ENCODE measurements around the gene LDB2.

Gene LDB2

GRCh38 chr4:16852228-16852627 is 46.2 kb downstream of the LDB2 start:
- no peak for DNase-seq
- H3K9me3 ChIP-seq (ENCODE audit: severe bottlenecking), result no peaks in the 10 kb centered on the region
- H3K27me3 ChIP-seq (ENCODE audit: insufficient read depth, low read depth, severe bottlenecking), result peaks cover 16% of the 10 kb centered on the region

DNA sequence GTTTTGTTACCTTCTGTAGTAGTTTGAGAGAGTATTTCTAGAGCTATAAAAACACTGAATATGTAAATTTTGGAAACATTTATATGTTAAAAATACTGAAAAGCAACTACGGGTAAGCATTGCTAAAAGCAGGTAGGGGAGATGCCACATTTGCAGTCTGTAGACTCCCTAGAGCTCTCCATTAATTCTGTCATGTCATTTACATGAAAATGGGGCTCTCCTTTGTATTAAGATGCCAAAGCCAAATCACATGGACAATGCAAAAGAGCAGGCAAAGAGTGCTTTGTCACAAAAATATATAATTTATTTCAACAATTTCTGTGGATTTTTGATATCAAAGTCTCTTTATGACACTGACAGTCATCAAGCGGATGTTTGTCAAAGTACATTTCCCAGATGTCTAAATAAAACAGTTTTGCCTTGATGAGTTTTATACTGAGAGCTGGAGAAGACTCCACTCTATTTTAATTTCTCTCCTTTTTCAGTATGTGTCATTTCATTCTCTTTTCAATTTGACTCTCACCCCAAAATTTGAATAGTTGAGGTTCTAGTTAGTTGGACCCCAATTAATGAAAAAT is 51.8 kb downstream of the LDB2 start:
- no peak overlapping the region for H3K27ac ChIP-seq
- no peaks in the 10 kb centered on the region for H3K9me3 ChIP-seq (ENCODE audit: severe bottlenecking)
- H3K27me3 ChIP-seq (ENCODE audit: insufficient read depth, low read depth, severe bottlenecking), result peaks cover 8% of the 10 kb centered on the region
- H3K4me3 ChIP-seq (ENCODE audit: low read depth, low read length), result no peak overlapping the region
- TF ChIP-seq, protein P1, sequence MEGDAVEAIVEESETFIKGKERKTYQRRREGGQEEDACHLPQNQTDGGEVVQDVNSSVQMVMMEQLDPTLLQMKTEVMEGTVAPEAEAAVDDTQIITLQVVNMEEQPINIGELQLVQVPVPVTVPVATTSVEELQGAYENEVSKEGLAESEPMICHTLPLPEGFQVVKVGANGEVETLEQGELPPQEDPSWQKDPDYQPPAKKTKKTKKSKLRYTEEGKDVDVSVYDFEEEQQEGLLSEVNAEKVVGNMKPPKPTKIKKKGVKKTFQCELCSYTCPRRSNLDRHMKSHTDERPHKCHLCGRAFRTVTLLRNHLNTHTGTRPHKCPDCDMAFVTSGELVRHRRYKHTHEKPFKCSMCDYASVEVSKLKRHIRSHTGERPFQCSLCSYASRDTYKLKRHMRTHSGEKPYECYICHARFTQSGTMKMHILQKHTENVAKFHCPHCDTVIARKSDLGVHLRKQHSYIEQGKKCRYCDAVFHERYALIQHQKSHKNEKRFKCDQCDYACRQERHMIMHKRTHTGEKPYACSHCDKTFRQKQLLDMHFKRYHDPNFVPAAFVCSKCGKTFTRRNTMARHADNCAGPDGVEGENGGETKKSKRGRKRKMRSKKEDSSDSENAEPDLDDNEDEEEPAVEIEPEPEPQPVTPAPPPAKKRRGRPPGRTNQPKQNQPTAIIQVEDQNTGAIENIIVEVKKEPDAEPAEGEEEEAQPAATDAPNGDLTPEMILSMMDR (IDR thresholded peaks at IDR 0.05; ENCODE audit: low read depth, low read length), result no peak
- no peaks in the 10 kb centered on the region for H3K36me3 ChIP-seq
- no peak for DNase-seq

More at GRCh38 chr4:16852228-16852627, 46.2 kb downstream of the LDB2 start:
- no peak overlapping the region for H3K27ac ChIP-seq
- H3K4me3 ChIP-seq (ENCODE audit: low read depth, low read length), result no peak overlapping the region
- H3K36me3 ChIP-seq, result no peaks in the 10 kb centered on the region
- TF ChIP-seq, protein P1 (IDR thresholded peaks at IDR 0.05; ENCODE audit: low read depth, low read length), result no peak

GRCh38 chr4:16844816-16845586 is 53.4 kb downstream of the LDB2 start:
- DNase-seq, result no peak
- Histone ChIP-seq H3K36me3 (no peaks in the 10 kb centered on the region), H3K27me3 (ENCODE audit: insufficient read depth, low read depth, severe bottlenecking) (peaks cover 4% of the 10 kb centered on the region), H3K9me3 (ENCODE audit: severe bottlenecking) (no peaks in the 10 kb centered on the region), H3K27ac (no peak overlapping the region), H3K4me3 (ENCODE audit: low read depth, low read length) (no peak overlapping the region)
- TF ChIP-seq, protein P1 (IDR thresholded peaks at IDR 0.05; ENCODE audit: low read depth, low read length), result no peak

DNA sequence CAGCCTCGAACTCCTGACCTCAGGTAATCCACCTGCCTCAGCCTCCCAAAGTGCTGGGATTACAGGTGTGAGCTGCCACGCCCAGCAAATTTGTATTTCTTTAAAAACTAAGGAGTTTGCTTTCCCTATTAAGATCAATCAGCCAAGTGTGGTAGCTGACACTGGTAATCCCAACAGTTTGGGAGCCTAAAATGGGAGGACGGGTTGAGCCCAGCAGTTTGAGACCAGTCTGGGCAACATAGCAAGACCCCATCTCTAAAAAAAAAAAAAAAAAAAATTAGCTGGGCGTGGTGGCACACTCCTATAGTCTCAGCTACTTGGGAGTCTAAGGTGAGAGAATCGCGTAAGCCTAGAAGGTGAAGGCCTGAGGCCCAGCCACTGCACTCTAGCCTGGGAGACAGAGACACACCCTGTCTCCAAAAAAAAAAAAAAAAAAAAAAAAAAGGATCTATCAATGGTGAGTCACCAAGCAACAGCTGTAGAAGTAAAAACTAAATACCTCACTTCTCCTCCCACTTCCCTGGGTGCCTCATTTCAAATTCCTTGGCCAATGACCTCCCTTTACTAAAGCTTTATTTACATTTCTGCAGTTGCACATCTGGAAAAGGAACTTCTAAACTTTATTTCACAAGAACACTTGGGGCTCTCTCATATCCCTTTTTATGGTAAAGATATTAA is 54.5 kb downstream of the LDB2 start:
- Histone ChIP-seq H3K4me3 (ENCODE audit: low read depth, low read length) (no peak overlapping the region), H3K27ac (no peak overlapping the region), H3K9me3 (ENCODE audit: severe bottlenecking) (no peaks in the 10 kb centered on the region), H3K36me3 (no peaks in the 10 kb centered on the region), H3K27me3 (ENCODE audit: insufficient read depth, low read depth, severe bottlenecking) (peaks cover 6% of the 10 kb centered on the region)
- TF ChIP-seq, protein P1 (IDR thresholded peaks at IDR 0.05; ENCODE audit: low read depth, low read length), result no peak
- DNase-seq, result no peak

- Histone ChIP-seq H3K27me3 (ENCODE audit: insufficient read depth, low read depth, severe bottlenecking) (peaks cover 19% of the 10 kb centered on the region), H3K27ac (no peak overlapping the region)
Measured at GRCh38 chr4:16838226-16838875, 60.1 kb downstream of the LDB2 start.

More at GRCh38 chr4:16838226-16838875, 60.1 kb downstream of the LDB2 start:
- TF ChIP-seq, protein P1 (IDR thresholded peaks at IDR 0.05; ENCODE audit: low read depth, low read length), result no peak
- no peaks in the 10 kb centered on the region for H3K36me3 ChIP-seq
- no peak overlapping the region for H3K4me3 ChIP-seq (ENCODE audit: low read depth, low read length)
- no peaks in the 10 kb centered on the region for H3K9me3 ChIP-seq (ENCODE audit: severe bottlenecking)
- DNase-seq, result no peak
